H1 (cell line): ENCODE measurements around the gene ANAPC10. TPM values are rescaled to one million over a fixed set of nuclear protein-coding genes. Genes with fewer than 3 reads are reported as not detected.
A peak's percentile ranks its signal among the peaks of the same experiment; 100 is the strongest.

Experiments
- CTCF ChIA-PET: fragments of 300-600 bp; sonication (Branson Sonifier 250); formaldehyde crosslinking; loops from one replicate; lab custom pipeline; 2021; ENCODE audit not compliant: partially characterized antibody; lab: Charles Lee
- POLR2A ChIA-PET: fragments of 300-600 bp; sonication (Branson Sonifier 250); formaldehyde crosslinking; loops from one replicate; lab custom pipeline; 2021; ENCODE audit warnings: inconsistent platforms; ENCODE audit not compliant: partially characterized antibody; lab: Charles Lee
- DNase-seq, 2 experiments: peaks; one replicate each; pipeline versions ENCODE4 v3.0.0 to v3.0.0-alpha.2; 2010 to 2022; ENCODE audit warnings: low spot score in 2 of 2, low read depth in 1 of 2, mixed read lengths in 1 of 2
- FAIRE-seq: peaks from 2 replicates; lab custom pipeline; 2011; peaks lifted over from hg19 to GRCh38; lab: Jason Lieb, UNC
- H2AFZ ChIP-seq: 2 replicates; pipeline ENCODE4 v1.8.1; 2012; ENCODE audit warnings: low read length, inconsistent platforms
- H2AK5ac ChIP-seq: 2 replicates; pipeline ENCODE4 v1.6.1; 2013; ENCODE audit warnings: low read depth, low read length
- H2BK120ac ChIP-seq: replicated peaks from 2 replicates; pipeline ENCODE3; 2013; ENCODE audit warnings: low read depth, low read length, inconsistent platforms
- H2BK12ac ChIP-seq: 2 replicates; pipeline ENCODE4 v1.6.1; 2013; ENCODE audit warnings: low read depth, low read length
- H2BK15ac ChIP-seq: 2 replicates; pipeline ENCODE4 v1.6.1; 2013; ENCODE audit warnings: low read length
- H2BK20ac ChIP-seq: 2 replicates; pipeline ENCODE4 v1.6.1; 2013; ENCODE audit warnings: low read length
- H2BK5ac ChIP-seq: 2 replicates; pipeline ENCODE4 v1.6.1; 2013; ENCODE audit warnings: low read depth, low read length
- H3K14ac ChIP-seq: 2 replicates; pipeline ENCODE4 v1.6.1; 2013; ENCODE audit warnings: inconsistent platforms; ENCODE audit not compliant: insufficient read length
- H3K18ac ChIP-seq: 2 replicates; pipeline ENCODE4 v1.6.1; 2013; ENCODE audit warnings: low read length; ENCODE audit errors: extremely low read depth
- H3K23ac ChIP-seq: 2 replicates; pipeline ENCODE4 v1.6.1; 2013; ENCODE audit warnings: inconsistent platforms; ENCODE audit not compliant: insufficient read length
- H3K23me2 ChIP-seq: 2 replicates; pipeline ENCODE4 v1.6.1; 2013; ENCODE audit warnings: low read depth, low read length
- H3K27ac ChIP-seq: 2 replicates; pipeline ENCODE4 v1.6.1; 2011; ENCODE audit warnings: low read depth, low read length, inconsistent platforms
- H3K27me3 ChIP-seq, 4 experiments: replicated peaks in 1 of 4; 1 replicate in 1 of 4; 2 replicates in 3 of 4; pipeline versions ENCODE4 v1.6.1 to v1.8.1; 2011 to 2013; ENCODE audit warnings: low read length in 3 of 4, mild to moderate bottlenecking in 3 of 4, inconsistent platforms in 2 of 4, mixed read lengths in 2 of 4, moderate library complexity in 1 of 4; ENCODE audit not compliant: control insufficient read depth in 3 of 4, insufficient read depth in 3 of 4; ENCODE audit errors: extremely low read depth in 1 of 4
- H3K36me3 ChIP-seq, 4 experiments: 2 replicates each; pipeline versions ENCODE4 v1.6.1 to v1.8.1; 2011 to 2013; ENCODE audit warnings: mild to moderate bottlenecking in 4 of 4, low read length in 3 of 4, moderate library complexity in 2 of 4, control low read depth in 1 of 4, inconsistent platforms in 1 of 4; ENCODE audit not compliant: insufficient read depth in 4 of 4, control insufficient read depth in 2 of 4
- H3K4ac ChIP-seq: replicated peaks from 2 replicates; pipeline ENCODE3; 2013; ENCODE audit warnings: low read length, low read depth, mixed read lengths, inconsistent platforms; ENCODE audit not compliant: insufficient read length
- H3K4me1 ChIP-seq, 4 experiments: replicated peaks in 1 of 4; 1 replicate in 1 of 4; 2 replicates in 3 of 4; pipeline versions ENCODE4 v1.6.1 to v1.8.1; 2011 to 2013; ENCODE audit warnings: low read length in 3 of 4, inconsistent platforms in 2 of 4, mixed read lengths in 1 of 4; ENCODE audit not compliant: insufficient read depth in 4 of 4, control insufficient read depth in 3 of 4
- H3K4me2 ChIP-seq, 2 experiments: 2 replicates each; pipeline versions ENCODE4 v1.6.1 to v1.8.1; 2011 to 2013; ENCODE audit warnings: low read depth in 2 of 2, low read length in 2 of 2, control low read depth in 1 of 2, inconsistent platforms in 1 of 2, mild to moderate bottlenecking in 1 of 2; ENCODE audit not compliant: insufficient read depth in 1 of 2
- H3K4me3 ChIP-seq, 4 experiments: fragments of 200-600, 300-600 bp in 1 of 4; sonication (generic), shearing (Covaris generic), sonication (Bioruptor Twin) in 1 of 4; 2 replicates each; pipeline versions ENCODE4 v1.5.1 to v1.8.1; 2011 to 2016; ENCODE audit warnings: low read length in 4 of 4, low read depth in 3 of 4, control low read depth in 2 of 4, inconsistent platforms in 2 of 4, mild to moderate bottlenecking in 2 of 4, mixed read lengths in 1 of 4, moderate library complexity in 1 of 4; ENCODE audit not compliant: insufficient read depth in 2 of 4; ENCODE audit errors: extremely low read depth in 1 of 4
- H3K56ac ChIP-seq: replicated peaks from 2 replicates; pipeline ENCODE3; 2013; ENCODE audit warnings: low read depth, mild to moderate bottlenecking, mixed read lengths, low read length, inconsistent platforms; ENCODE audit not compliant: insufficient read length
- H3K79me1 ChIP-seq: 2 replicates; pipeline ENCODE4 v1.6.1; 2013; ENCODE audit warnings: low read depth, low read length, control low read depth
- H3K79me2 ChIP-seq, 2 experiments: 2 replicates each; pipeline versions ENCODE4 v1.6.1 to v1.8.1; 2012 to 2013; ENCODE audit warnings: low read length in 2 of 2, mild to moderate bottlenecking in 2 of 2, inconsistent platforms in 1 of 2; ENCODE audit not compliant: insufficient read depth in 2 of 2, control insufficient read depth in 1 of 2
- H3K9ac ChIP-seq, 4 experiments: replicated peaks in 1 of 4; 1 replicate in 1 of 4; 2 replicates in 3 of 4; pipeline versions ENCODE4 v1.6.1 to v1.8.1; 2011 to 2013; ENCODE audit warnings: low read depth in 3 of 4, low read length in 3 of 4, control low read depth in 2 of 4, mild to moderate bottlenecking in 2 of 4, moderate library complexity in 2 of 4, inconsistent platforms in 1 of 4; ENCODE audit errors: extremely low read depth in 1 of 4
- H3K9me3 ChIP-seq, 2 experiments: 2 replicates each; pipeline versions ENCODE4 v1.6.1 to v1.8.1; 2012 to 2013; ENCODE audit warnings: mild to moderate bottlenecking in 2 of 2, moderate library complexity in 2 of 2, control low read depth in 1 of 2, inconsistent platforms in 1 of 2, low read depth in 1 of 2, low read length in 1 of 2, mixed read lengths in 1 of 2; ENCODE audit not compliant: insufficient read depth in 2 of 2
- H4K20me1 ChIP-seq, 2 experiments: replicated peaks in 1 of 2; 2 replicates each; pipeline versions ENCODE3 to v1.8.1; 2011 to 2013; ENCODE audit warnings: inconsistent platforms in 2 of 2, low read length in 2 of 2, mild to moderate bottlenecking in 1 of 2; ENCODE audit not compliant: insufficient read depth in 2 of 2, control insufficient read depth in 1 of 2
- H4K5ac ChIP-seq: 2 replicates; pipeline ENCODE4 v1.6.1; 2013; ENCODE audit warnings: low read length, low read depth, mixed read lengths, inconsistent platforms; ENCODE audit not compliant: insufficient read length
- H4K8ac ChIP-seq: 2 replicates; pipeline ENCODE4 v1.8.0; 2013; ENCODE audit warnings: mild to moderate bottlenecking, moderate library complexity, low read length, inconsistent platforms; ENCODE audit not compliant: insufficient read depth; ENCODE audit errors: extremely low read depth
- H4K91ac ChIP-seq: replicated peaks from 2 replicates; pipeline ENCODE3; 2013; ENCODE audit warnings: low read length, mixed read lengths, inconsistent platforms; ENCODE audit not compliant: insufficient read length
- CEBPB ChIP-seq: IDR thresholded peaks from 2 replicates; pipeline ENCODE4 v1.6.1; 2012; ENCODE audit warnings: low read depth, low read length
- RXRA ChIP-seq: IDR thresholded peaks from 2 replicates; pipeline ENCODE4 v1.6.1; 2011; ENCODE audit warnings: low read depth, mild to moderate bottlenecking, low read length, moderate library complexity; ENCODE audit not compliant: insufficient read depth
- USF2 ChIP-seq: IDR thresholded peaks from 2 replicates; pipeline ENCODE4 v1.6.1; 2011; ENCODE audit warnings: low read length, improper control_type of control experiment
- WGBS, 2 experiments: shearing (Covaris generic) in 1 of 2; methylation state at CpG; one replicate each; pipeline versions ENCODE4 v1.1.6 to v1.1.7; 2013 to 2015; ENCODE audit warnings: low lambda C conversion rate in 2 of 2, mixed read lengths in 2 of 2, inconsistent platforms in 1 of 2, low coverage in 1 of 2, missing lambda C conversion rate in 1 of 2; ENCODE audit not compliant: insufficient replicate concordance in 2 of 2, insufficient coverage in 1 of 2, insufficient read length in 1 of 2; ENCODE audit errors: extremely low coverage in 1 of 2, missing lambda C conversion rate in 1 of 2; 5-methylcytosine and 5-hydroxymethylcytosine counted together
- polyA plus RNA-seq, 7 experiments: library from polyadenylated mRNA; depleted of rRNA in 3 of 7; stranded (reverse) in 5 of 7; unstranded in 2 of 7; fragments of >200 nt in 5 of 7; fragments of 200-250 nt in 2 of 7; gene quantifications; 1 replicate in 5 of 7; 2 replicates in 1 of 7; 4 replicates in 1 of 7; pipeline versions ENCODE4 v1.2.1 to v1.2.3, GENCODE V29; 2011 to 2013; ENCODE audit warnings: missing spikeins in 2 of 7, mixed read lengths in 2 of 7
- total RNA-seq: library from RNA; stranded (reverse); fragmentation: NEBNext Ultra II Directional; extraction: Animal tissue kit (Norgen Biotek cat#: 25700); gene quantifications from 2 replicates; pipeline ENCODE4 v1.2.1, GENCODE V29; 2021

The ANAPC10 gene
- total and polyA plus RNA-seq, 2 of the 8 experiments (the other 6 are each of a cell fraction or from before 2014, with no cell fraction given), result 17.6 to 23.3 TPM

DNA sequence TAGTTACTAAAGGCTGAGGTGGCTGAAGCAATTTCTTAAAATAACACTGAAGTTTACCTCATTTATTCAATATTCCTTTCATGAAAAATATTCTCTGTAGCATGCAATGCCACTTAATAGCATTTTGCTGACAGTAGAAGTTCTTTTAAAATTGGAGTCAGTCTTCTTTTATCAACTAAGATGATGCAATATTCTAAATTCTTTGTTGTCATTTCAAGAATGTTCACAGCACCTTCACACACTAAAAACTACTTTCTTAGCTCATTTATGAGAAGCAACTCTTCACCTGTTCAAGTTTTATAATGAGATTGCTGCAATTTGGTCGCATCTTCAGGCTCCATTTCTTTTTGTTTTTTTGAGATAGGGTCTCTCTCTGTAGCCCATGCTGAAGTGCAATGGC is 48.8 kb downstream of the ANAPC10 start:
- TF ChIP-seq USF2 (no peak), CEBPB (peak; percentile 31; the same call in 1 of the 2 replicates), RXRA (no peak)
- FAIRE-seq (no peak), DNase-seq (no peak)
- no peak overlapping the region for H3K27ac ChIP-seq
- no peak overlapping the region for H2BK15ac ChIP-seq
- H3K79me1 ChIP-seq, result no peaks in the 10 kb centered on the region
- ChIA-PET POLR2A (interaction anchor here (0.6 to 1.1 kb wide), 2 partner anchors 49 to 133 kb away, joined by 3 read pairs; partner anchors contain the start of genes ABCE1 and ANAPC10), CTCF (interaction anchor here (0.9 kb wide), 1 partner anchor 27 kb away, joined by 3 read pairs; no protein-coding TSS in a partner anchor)
- H2BK5ac ChIP-seq, result no peak overlapping the region
- H3K4ac ChIP-seq, result no peak overlapping the region
- no peaks in the 10 kb centered on the region for H3K79me2 ChIP-seq
- H3K56ac ChIP-seq, result no peak overlapping the region
- no peak overlapping the region for H4K91ac ChIP-seq
- no peak overlapping the region for H2BK120ac ChIP-seq
- H2AK5ac ChIP-seq, result no peak overlapping the region
- no peaks in the 10 kb centered on the region for H3K23me2 ChIP-seq
- H4K8ac ChIP-seq, result no peak overlapping the region
- H2BK12ac ChIP-seq, result no peak overlapping the region
- H3K9me3 ChIP-seq, result no peaks in the 10 kb centered on the region
- 67% methylated on average over 1 of the region's 1 CpG; no CpG with 5 or more reads in 1 of the 2 experiments for WGBS, 2 experiments
- H3K27me3 ChIP-seq, result no peaks in the 10 kb centered on the region
- H3K23ac ChIP-seq, result no peak overlapping the region
- H2BK20ac ChIP-seq, result no peak overlapping the region
- no peak overlapping the region for H3K4me2 ChIP-seq
- no peaks in the 10 kb centered on the region for H4K20me1 ChIP-seq
- H3K9ac ChIP-seq, result no peak overlapping the region
- H3K4me1 ChIP-seq, result no peaks in the 10 kb centered on the region
- no peaks in the 10 kb centered on the region for H3K36me3 ChIP-seq
- H2AFZ ChIP-seq, result no peak overlapping the region
- H3K18ac ChIP-seq, result no peak overlapping the region
- H4K5ac ChIP-seq, result no peak overlapping the region
- H3K4me3 ChIP-seq, result no peak overlapping the region
- no peak overlapping the region for H3K14ac ChIP-seq
